ENCODE results near the gene TCP11L1. TPM values are rescaled to one million over a fixed set of nuclear protein-coding genes. Genes with fewer than 3 reads are reported as not detected.

Gene TCP11L1
- total RNA-seq, 4 donors from 2014 or later = 28.9 to 98.4 (median 78.4) TPM

DNA sequence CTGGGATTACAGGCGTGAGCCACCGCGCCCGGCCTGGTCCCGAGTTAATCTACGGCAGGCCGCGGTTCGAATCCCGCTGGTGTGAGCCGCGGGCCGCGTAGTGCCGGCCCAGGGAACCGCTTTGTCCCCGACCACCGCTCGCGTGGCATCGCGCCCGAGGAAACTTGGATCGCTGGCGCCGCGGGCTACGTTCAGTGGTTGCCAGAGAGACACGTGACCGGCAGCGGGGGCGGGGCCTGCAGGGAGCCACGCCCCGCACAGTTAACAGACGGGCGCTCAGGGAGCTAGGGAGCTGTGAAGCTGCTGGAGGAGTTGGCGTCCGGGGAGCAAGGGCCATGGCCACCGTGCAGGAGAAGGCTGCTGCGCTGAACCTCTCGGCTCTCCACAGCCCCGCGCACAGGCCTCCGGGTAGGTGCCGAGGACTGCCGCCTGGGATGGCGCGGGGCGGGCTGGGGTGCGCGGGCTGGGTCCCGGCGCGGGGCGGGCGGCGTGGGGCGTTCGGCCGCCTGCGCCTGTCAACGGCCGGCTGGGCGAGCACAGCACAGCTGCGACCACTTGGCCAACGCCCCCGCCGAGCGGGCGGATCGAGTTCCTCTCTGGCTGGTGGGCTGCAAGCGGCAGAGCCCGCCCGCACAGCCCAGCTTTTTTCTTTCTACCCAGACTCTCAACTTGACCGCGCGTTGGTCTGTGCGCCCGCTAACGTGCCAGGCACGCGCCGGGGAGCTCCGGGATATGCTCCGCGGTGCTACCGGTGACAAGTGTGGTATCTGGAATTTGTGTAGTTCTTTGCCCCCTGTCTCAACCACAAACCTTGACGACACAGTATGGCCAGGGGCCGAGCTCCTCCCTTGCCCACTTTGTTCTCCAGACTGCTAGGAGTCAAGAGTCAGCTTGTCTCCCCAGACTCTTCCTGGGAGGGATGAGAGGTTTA is 23.5 kb upstream of the TCP11L1 start, which contains the start of gene DEPDC7:
Gene DEPDC7, plus strand, starts transcription at position 258 of the 931 bp plus-strand sequence. Its CDS starts 78 bp downstream, at position 336.
- no peaks in the 10 kb centered on the region for H3K27me3 ChIP-seq
- TF ChIP-seq, protein P1, sequence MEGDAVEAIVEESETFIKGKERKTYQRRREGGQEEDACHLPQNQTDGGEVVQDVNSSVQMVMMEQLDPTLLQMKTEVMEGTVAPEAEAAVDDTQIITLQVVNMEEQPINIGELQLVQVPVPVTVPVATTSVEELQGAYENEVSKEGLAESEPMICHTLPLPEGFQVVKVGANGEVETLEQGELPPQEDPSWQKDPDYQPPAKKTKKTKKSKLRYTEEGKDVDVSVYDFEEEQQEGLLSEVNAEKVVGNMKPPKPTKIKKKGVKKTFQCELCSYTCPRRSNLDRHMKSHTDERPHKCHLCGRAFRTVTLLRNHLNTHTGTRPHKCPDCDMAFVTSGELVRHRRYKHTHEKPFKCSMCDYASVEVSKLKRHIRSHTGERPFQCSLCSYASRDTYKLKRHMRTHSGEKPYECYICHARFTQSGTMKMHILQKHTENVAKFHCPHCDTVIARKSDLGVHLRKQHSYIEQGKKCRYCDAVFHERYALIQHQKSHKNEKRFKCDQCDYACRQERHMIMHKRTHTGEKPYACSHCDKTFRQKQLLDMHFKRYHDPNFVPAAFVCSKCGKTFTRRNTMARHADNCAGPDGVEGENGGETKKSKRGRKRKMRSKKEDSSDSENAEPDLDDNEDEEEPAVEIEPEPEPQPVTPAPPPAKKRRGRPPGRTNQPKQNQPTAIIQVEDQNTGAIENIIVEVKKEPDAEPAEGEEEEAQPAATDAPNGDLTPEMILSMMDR (IDR thresholded peaks at IDR 0.05) = peak in 1 of 6 experiments; percentile 6
- peak; percentile 59 to 81 for TF ChIP-seq POLR2A (IDR thresholded peaks at IDR 0.05)
- peaks cover 0 to 31% (median 8%) of the 10 kb centered on the region in 4 donors for H3K4me1 ChIP-seq
- peak; percentile 64 to 95 (median 94) for DNase-seq
- H3K27ac ChIP-seq = peak within 1 kb of the TSS; percentile 48 to 76 (median 62)
- H3K36me3 ChIP-seq = no peaks in the 10 kb centered on the region
- peak within 1 kb of the TSS; percentile 41 to 74 (median 56) for H3K4me3 ChIP-seq
- no peaks in the 10 kb centered on the region for H3K9me3 ChIP-seq

DNA sequence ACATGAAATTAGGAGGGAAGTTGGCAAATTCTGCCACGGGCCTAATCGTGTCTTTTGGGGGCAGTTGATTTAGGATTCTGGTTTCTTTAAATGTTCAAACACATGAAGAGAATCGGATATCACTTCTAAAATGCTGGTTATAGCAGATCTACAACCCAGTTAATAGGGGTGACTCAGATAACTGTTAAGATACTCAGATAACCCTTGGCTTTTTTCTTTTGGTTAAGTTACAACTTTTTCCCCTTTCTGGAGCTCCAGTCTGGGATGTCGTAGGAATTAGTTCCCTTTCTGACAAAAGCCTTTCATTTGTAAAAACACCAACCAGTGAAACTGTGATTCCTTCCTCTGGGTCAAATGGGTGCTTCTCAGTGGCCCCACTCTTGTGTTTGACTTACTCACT is 22.7 kb upstream of the TCP11L1 start:
- Histone ChIP-seq H3K27ac (peak overlapping the region in 3 of 4 donors; percentile 54 to 76 (median 70)), H3K27me3 (no peaks in the 10 kb centered on the region), H3K4me3 (peak overlapping the region; percentile 41 to 74 (median 56)), H3K4me1 (peaks cover 0 to 30% (median 8%) of the 10 kb centered on the region in 4 donors), H3K9me3 (no peaks in the 10 kb centered on the region), H3K36me3 (no peaks in the 10 kb centered on the region)
- TF ChIP-seq, protein P1 (IDR thresholded peaks at IDR 0.05) = no peak
- TF ChIP-seq POLR2A (IDR thresholded peaks at IDR 0.05) = no peak
- DNase-seq = no peak

DNA sequence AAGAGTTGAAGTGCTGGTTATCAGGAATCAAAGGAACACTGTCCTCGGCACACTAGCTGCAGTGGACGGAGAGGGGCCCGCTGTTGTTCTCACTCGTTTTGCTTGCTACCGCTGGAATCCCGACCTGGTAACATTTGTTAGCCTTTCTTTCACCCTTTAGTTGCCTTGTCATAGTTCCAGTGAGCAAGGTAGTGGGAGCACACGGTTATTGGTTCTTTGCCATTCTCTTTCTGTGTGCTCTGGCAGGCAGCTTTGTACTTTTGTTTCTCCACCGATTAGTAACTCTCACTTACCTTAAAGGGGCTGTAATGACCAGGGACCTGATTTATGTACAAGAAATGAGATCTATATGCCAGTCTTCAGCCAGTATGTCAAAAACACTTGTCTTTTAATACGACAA is 21.9 kb upstream of the TCP11L1 start:
- H3K9me3 ChIP-seq = no peaks in the 10 kb centered on the region
- peak overlapping the region in 2 of 4 donors; percentile 66 to 74 for H3K4me3 ChIP-seq
- H3K36me3 ChIP-seq = no peaks in the 10 kb centered on the region
- TF ChIP-seq POLR2A (IDR thresholded peaks at IDR 0.05) = no peak
- TF ChIP-seq, protein P1 (IDR thresholded peaks at IDR 0.05) = no peak
- H3K27ac ChIP-seq = peak overlapping the region in 3 of 4 donors; percentile 7 to 76 (median 48)
- no peak for DNase-seq
- H3K4me1 ChIP-seq = peaks cover 0 to 30% (median 6%) of the 10 kb centered on the region in 4 donors
- H3K27me3 ChIP-seq = no peaks in the 10 kb centered on the region

DNA sequence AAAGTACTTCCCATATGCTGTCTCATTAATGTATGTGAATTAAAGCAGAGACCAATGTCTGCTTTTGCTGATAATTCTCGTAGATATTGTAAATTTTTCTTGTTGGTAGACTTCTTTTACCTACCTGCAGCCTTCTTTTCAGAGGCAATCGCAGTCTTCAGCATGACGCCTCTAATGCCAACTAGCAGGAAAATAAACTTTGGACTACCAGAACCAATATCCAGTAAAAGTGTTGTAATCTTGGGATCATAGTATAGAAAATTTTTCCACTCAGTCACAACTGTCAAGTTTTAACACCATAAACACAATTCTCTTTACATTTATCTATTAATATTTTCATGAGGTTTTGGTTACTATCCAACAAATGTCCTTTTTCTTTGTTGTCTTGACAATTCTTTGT is 21.4 kb upstream of the TCP11L1 start:
- H3K27ac ChIP-seq = peak overlapping the region in 3 of 4 donors; percentile 7 to 76 (median 48)
- no peaks in the 10 kb centered on the region for H3K9me3 ChIP-seq
- peak overlapping the region in 2 of 4 donors; percentile 66 to 74 for H3K4me3 ChIP-seq
- peaks cover 0 to 34% (median 6%) of the 10 kb centered on the region in 4 donors for H3K4me1 ChIP-seq
- TF ChIP-seq POLR2A (IDR thresholded peaks at IDR 0.05) = peak in 1 of 2 donors; percentile 14
- TF ChIP-seq, protein P1 (IDR thresholded peaks at IDR 0.05) = no peak
- H3K36me3 ChIP-seq = no peaks in the 10 kb centered on the region
- no peak for DNase-seq
- no peaks in the 10 kb centered on the region for H3K27me3 ChIP-seq

DNA sequence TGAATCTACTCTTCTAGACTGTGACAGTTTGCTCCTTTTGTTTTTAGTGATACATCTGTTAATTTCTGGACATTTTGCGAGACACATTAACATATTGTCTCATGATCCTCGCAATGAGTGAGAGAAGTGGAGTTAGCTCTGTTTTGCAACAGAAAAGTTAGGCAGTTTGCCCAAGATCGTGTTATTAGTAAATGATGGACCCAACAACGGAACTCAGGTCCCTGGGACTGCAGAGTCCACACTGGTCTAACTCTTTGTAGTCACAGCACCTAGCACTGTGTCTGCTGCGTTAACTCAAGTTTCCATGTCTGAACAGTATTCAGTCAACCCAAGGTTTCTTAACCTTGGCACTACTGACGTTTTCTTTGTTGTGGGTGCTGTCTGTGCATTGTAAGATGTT is 20.5 kb upstream of the TCP11L1 start:
- DNase-seq = no peak
- Histone ChIP-seq H3K9me3 (no peaks in the 10 kb centered on the region), H3K27ac (no peak overlapping the region), H3K36me3 (no peaks in the 10 kb centered on the region), H3K4me3 (no peak overlapping the region), H3K27me3 (no peaks in the 10 kb centered on the region), H3K4me1 (peaks cover 0 to 37% (median 6%) of the 10 kb centered on the region in 4 donors)
- TF ChIP-seq POLR2A (IDR thresholded peaks at IDR 0.05) = no peak
- TF ChIP-seq, protein P1 (IDR thresholded peaks at IDR 0.05) = no peak
